ENCODE results near the gene RPS4Y1.

DNA sequence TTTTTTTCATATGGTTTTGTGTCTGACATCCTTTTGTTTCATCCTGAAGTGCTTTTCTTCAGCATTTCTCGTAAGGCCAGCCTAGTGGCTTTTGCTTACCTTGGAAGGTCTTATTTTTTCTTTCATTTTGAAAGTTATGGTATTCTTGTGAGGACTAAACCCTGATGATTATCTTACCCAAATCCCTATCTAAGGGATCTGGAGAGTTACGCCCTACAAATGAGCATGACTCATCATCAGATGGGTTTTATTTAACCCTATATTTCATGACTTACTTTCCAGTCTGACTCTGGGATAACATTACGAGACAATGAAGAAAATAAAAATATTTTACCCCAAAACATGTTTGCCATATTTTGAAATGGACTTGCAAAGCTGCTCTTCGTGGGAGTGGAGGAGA lies 18.4 kb downstream of the RPS4Y1 start:
- TF ChIP-seq, protein P1, sequence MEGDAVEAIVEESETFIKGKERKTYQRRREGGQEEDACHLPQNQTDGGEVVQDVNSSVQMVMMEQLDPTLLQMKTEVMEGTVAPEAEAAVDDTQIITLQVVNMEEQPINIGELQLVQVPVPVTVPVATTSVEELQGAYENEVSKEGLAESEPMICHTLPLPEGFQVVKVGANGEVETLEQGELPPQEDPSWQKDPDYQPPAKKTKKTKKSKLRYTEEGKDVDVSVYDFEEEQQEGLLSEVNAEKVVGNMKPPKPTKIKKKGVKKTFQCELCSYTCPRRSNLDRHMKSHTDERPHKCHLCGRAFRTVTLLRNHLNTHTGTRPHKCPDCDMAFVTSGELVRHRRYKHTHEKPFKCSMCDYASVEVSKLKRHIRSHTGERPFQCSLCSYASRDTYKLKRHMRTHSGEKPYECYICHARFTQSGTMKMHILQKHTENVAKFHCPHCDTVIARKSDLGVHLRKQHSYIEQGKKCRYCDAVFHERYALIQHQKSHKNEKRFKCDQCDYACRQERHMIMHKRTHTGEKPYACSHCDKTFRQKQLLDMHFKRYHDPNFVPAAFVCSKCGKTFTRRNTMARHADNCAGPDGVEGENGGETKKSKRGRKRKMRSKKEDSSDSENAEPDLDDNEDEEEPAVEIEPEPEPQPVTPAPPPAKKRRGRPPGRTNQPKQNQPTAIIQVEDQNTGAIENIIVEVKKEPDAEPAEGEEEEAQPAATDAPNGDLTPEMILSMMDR (conservative IDR thresholded peaks at IDR 0.05; ENCODE audit: low read length), result no peak
- TF ChIP-seq EZH2phosphoT487 (IDR thresholded peaks at IDR 0.05; ENCODE audit: borderline replicate concordance), result no peak

Measured in Loucy (cell line).